D721Med (cell line): ENCODE measurements around the gene TBC1D8B.
"Not testable (repeated sequence)": the region's sequence is repeated elsewhere in the genome, so short reads cannot be mapped to it uniquely, and the experiment has no call there.

Source experiments
- DNase-seq: peaks from one replicate; pipeline ENCODE4 v3.0.0; 2011; ENCODE audit warnings: low spot score; ENCODE audit not compliant: insufficient read length
- FAIRE-seq: peaks from 2 replicates; lab custom pipeline; 2011; peaks lifted over from hg19 to GRCh38; lab: Jason Lieb, UNC
- CTCF ChIP-seq: IDR thresholded peaks from 2 replicates; pipeline ENCODE4 v1.5.1; 2012; ENCODE audit warnings: mild to moderate bottlenecking, control low read depth; ENCODE audit not compliant: insufficient read depth; ENCODE audit errors: missing control alignments

The TBC1D8B gene

GRCh38 chrX:106802388-106803275, at the start of gene TBC1D8B:
TSS of gene TBC1D8B (plus strand) at chrX:106802673. CDS start at chrX:106802854, 181 bp downstream.
- FAIRE-seq (no peak), DNase-seq (no peak)
- no peak for TF ChIP-seq CTCF

- not testable (repeated sequence) for FAIRE-seq, DNase-seq
Observed at GRCh38 chrX:106769288-106769687, 33.2 kb upstream of the TBC1D8B start.

GRCh38 chrX:106774981-106775380, 27.5 kb upstream of the TBC1D8B start:
- no peak for DNase-seq
- no peak for FAIRE-seq
- TF ChIP-seq CTCF = no peak

GRCh38 chrX:106780264-106780663, 22.2 kb upstream of the TBC1D8B start:
- FAIRE-seq (no peak), DNase-seq (no peak)
- TF ChIP-seq CTCF = no peak

GRCh38 chrX:106780664-106781377, 21.7 kb upstream of the TBC1D8B start:
- DNase-seq (no peak), FAIRE-seq (no peak)
- TF ChIP-seq CTCF = no peak

GRCh38 chrX:106783716-106784115, 18.8 kb upstream of the TBC1D8B start:
- no peak for DNase-seq
- FAIRE-seq = no peak
- no peak for TF ChIP-seq CTCF

- no peak for DNase-seq
- TF ChIP-seq CTCF = peak; percentile 29
- FAIRE-seq = no peak
Observed at GRCh38 chrX:106791495-106791894, 11.0 kb upstream of the TBC1D8B start.
